ENCODE results near the gene SF3B6.
"Not testable (repeated sequence)": the region's sequence is repeated elsewhere in the genome, so short reads cannot be mapped to it uniquely, and the experiment has no call there.

SF3B6 gene

GRCh38 chr2:24105816-24106215 lies 29.7 kb upstream of the SF3B6 start:
- Mint-ChIP-seq H3K4me3 (no peak overlapping the region), H3K27ac (no peak overlapping the region)

DNA sequence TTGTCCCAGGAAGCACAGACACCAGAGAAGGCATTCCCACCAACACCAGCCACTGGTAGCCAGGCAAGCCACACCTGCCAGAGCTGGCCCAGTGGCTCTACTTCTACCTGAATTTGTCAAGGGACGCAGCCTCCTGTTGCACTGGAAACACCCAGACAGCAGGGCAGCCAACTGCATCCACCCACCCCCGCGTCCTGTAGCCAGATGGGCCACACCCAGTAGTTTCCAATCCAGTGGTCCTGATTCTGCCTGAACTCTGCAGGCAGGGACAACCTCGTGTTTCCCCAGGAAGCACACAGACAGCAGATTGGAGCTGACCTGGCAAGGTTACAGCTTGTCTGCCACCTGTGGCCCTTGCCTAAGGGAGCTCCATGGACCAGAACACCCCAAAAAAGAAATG lies 28.8 kb upstream of the SF3B6 start:
- peak; percentile 48 for ATAC-seq
- Mint-ChIP-seq H3K36me3 (peaks cover 33% of the 10 kb centered on the region), H3K4me3 (no peak overlapping the region), H3K27me3 (no peaks in the 10 kb centered on the region), H3K9me3 (peaks cover 14% of the 10 kb centered on the region), H3K27ac (peak overlapping the region; percentile 17), H3K4me1 (peaks cover 18% of the 10 kb centered on the region)

More at GRCh38 chr2:24105816-24106215, 29.7 kb upstream of the SF3B6 start:
- H3K36me3 Mint-ChIP-seq: peaks cover 27% of the 10 kb centered on the region
- no peak for ATAC-seq
- H3K4me1 Mint-ChIP-seq: peaks cover 18% of the 10 kb centered on the region
- peaks cover 13% of the 10 kb centered on the region for H3K9me3 Mint-ChIP-seq
- H3K27me3 Mint-ChIP-seq: no peaks in the 10 kb centered on the region

- H3K27ac Mint-ChIP-seq: peak overlapping the region; percentile 17
- H3K9me3 Mint-ChIP-seq: peaks cover 14% of the 10 kb centered on the region
- H3K4me1 Mint-ChIP-seq: peaks cover 18% of the 10 kb centered on the region
- H3K4me3 Mint-ChIP-seq: no peak overlapping the region
- ATAC-seq: no peak
- no peaks in the 10 kb centered on the region for H3K27me3 Mint-ChIP-seq
- peaks cover 39% of the 10 kb centered on the region for H3K36me3 Mint-ChIP-seq
These were observed 28.1 kb upstream of the SF3B6 start for GRCh38 chr2:24104110-24104650.

GRCh38 chr2:24102677-24103076 lies 26.6 kb upstream of the SF3B6 start:
- Mint-ChIP-seq H3K4me3 (no peak overlapping the region), H3K9me3 (peaks cover 13% of the 10 kb centered on the region), H3K27me3 (no peaks in the 10 kb centered on the region), H3K4me1 (peaks cover 18% of the 10 kb centered on the region), H3K36me3 (peaks cover 47% of the 10 kb centered on the region), H3K27ac (no peak overlapping the region)
- no peak for ATAC-seq

DNA sequence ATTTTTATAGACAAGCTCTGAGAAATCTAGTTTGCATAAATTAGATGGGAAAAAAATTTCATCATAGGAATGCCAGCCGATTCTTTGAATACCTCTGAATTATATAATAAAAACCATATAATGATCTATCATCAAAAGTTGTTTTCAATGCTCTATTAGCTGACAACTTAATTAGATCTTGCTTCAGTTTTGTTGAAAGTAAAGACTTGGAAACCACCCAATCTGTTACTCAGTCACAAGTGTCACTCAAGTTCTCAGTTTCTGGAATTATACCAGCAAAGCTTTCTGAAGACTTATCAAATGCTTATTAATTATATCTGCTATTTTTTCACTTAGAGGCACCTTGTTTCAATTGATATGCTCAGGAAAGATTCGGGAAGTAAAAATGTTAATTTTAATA lies 25.9 kb upstream of the SF3B6 start:
- H3K4me3 Mint-ChIP-seq: no peak overlapping the region

DNA sequence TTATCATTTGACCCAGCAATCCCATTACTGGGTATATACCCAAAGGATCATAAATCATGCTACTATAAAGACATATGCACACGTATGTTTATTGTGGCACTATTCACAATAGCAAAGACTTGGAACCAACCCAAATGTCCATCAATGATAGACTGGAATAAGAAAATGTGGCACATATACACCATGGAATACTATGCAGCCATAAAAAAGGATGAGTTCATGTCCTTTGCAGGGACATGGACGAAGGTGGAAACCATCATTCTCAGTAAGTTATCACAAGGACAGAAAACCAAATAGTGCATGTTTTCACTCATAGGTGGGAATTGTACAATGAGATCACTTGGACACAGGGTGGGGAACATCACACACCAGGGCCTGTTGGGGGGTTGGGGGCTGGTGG lies 24.6 kb upstream of the SF3B6 start:
- H3K36me3 Mint-ChIP-seq: peaks cover 49% of the 10 kb centered on the region

More for the DNA sequence above, 25.9 kb upstream of the SF3B6 start:
- peaks cover 18% of the 10 kb centered on the region for H3K4me1 Mint-ChIP-seq
- no peak for ATAC-seq
- H3K36me3 Mint-ChIP-seq: peaks cover 44% of the 10 kb centered on the region
- H3K27me3 Mint-ChIP-seq: no peaks in the 10 kb centered on the region
- H3K9me3 Mint-ChIP-seq: peaks cover 9% of the 10 kb centered on the region
- no peak overlapping the region for H3K27ac Mint-ChIP-seq

GRCh38 chr2:24095171-24095677 lies 19.1 kb upstream of the SF3B6 start:
- not testable (repeated sequence) for ATAC-seq, H3K4me3 Mint-ChIP-seq, H3K27ac Mint-ChIP-seq, H3K9me3 Mint-ChIP-seq, H3K4me1 Mint-ChIP-seq, H3K27me3 Mint-ChIP-seq
- H3K36me3 Mint-ChIP-seq: peaks cover 51% of the 10 kb centered on the region

More for the DNA sequence above, 24.6 kb upstream of the SF3B6 start:
- not testable (repeated sequence) for H3K9me3 Mint-ChIP-seq, H3K27ac Mint-ChIP-seq, H3K27me3 Mint-ChIP-seq, H3K4me3 Mint-ChIP-seq, ATAC-seq
- H3K4me1 Mint-ChIP-seq: peaks cover 18% of the 10 kb centered on the region

DNA sequence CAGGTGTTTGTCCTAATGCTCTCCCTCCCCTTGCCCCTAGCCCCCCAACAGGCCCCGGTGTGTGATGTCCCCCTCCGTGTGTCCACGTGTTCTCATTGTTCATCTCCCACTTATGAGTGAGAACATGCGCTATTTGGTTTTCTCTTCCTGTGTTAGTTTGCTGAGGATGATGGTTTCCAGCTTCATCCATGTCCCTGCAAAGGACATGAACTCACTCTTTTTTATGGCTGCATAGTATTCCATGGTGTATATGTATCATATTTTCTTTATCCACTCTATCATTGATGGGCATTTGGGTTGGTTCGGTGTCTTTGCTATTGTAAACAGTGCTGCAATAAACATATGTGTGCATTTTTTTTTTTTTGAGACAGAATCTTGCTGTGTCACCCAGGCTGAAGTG lies 17.1 kb upstream of the SF3B6 start:
- H3K27me3 Mint-ChIP-seq, H3K27ac Mint-ChIP-seq, H3K4me3 Mint-ChIP-seq, H3K9me3 Mint-ChIP-seq, H3K4me1 Mint-ChIP-seq, ATAC-seq: not testable (repeated sequence)
- H3K36me3 Mint-ChIP-seq: peaks cover 48% of the 10 kb centered on the region

DNA sequence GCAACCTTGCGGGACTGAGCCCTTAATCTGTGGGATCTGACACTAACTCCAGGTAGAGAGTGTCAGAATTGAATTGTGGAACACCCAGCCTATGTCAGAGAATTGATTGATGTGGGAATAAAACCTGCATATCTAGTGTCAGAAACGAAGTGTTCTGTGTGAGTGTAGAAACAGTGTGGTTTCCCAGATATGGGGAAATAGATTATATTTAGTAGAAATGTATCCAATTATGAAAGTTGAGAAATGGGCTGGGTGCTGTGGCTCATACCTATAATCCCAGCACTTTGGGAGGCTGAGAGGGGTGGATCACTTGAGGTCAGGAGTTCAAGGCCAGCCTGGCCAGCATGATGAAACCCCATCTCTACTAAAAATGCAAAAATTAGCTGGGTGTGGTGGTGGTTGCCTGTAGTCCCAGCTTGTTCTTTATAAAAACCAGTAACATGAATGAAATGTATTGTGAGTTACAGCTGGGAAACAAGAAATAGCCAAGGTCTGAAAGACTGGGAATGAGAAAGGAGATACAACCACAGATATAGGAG lies 12.8 kb upstream of the SF3B6 start:
- no peaks in the 10 kb centered on the region for H3K27me3 Mint-ChIP-seq
- peaks cover 20% of the 10 kb centered on the region for H3K36me3 Mint-ChIP-seq
- H3K27ac Mint-ChIP-seq: no peak overlapping the region
- H3K4me1 Mint-ChIP-seq: peaks cover 9% of the 10 kb centered on the region
- H3K4me3 Mint-ChIP-seq: no peak overlapping the region
- H3K9me3 Mint-ChIP-seq: peaks cover 3% of the 10 kb centered on the region
- no peak for ATAC-seq

GRCh38 chr2:24087032-24087431 lies 10.9 kb upstream of the SF3B6 start:
- no peak for ATAC-seq
- no peaks in the 10 kb centered on the region for H3K27me3 Mint-ChIP-seq
- H3K4me3 Mint-ChIP-seq: no peak overlapping the region
- H3K36me3 Mint-ChIP-seq: peaks cover 12% of the 10 kb centered on the region
- H3K9me3 Mint-ChIP-seq: no peaks in the 10 kb centered on the region
- H3K4me1 Mint-ChIP-seq: peaks cover 18% of the 10 kb centered on the region
- H3K27ac Mint-ChIP-seq: no peak overlapping the region

DNA sequence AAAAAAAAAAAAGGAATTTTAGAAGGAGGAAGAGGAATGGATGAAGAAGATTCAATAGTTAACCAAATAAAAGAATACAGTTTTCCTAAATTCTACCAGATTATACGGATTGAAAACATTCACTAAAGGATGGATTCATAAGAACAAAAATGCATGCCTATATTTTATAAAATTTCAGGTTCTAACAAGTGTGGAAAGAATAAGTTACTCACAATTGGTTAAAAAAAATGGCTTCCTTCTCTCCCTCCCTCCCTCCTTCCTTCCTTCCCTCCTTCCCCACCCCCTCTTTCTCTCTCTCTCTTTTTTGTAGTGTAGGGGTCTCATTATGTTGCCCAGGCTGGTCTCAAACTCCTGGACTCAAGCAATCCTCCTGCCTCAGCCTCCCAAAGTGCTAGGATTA lies 10.1 kb upstream of the SF3B6 start:
- Mint-ChIP-seq H3K27me3 (no peaks in the 10 kb centered on the region), H3K36me3 (peaks cover 19% of the 10 kb centered on the region), H3K27ac (no peak overlapping the region), H3K4me3 (no peak overlapping the region), H3K4me1 (peaks cover 18% of the 10 kb centered on the region), H3K9me3 (no peaks in the 10 kb centered on the region)
- ATAC-seq: no peak

DNA sequence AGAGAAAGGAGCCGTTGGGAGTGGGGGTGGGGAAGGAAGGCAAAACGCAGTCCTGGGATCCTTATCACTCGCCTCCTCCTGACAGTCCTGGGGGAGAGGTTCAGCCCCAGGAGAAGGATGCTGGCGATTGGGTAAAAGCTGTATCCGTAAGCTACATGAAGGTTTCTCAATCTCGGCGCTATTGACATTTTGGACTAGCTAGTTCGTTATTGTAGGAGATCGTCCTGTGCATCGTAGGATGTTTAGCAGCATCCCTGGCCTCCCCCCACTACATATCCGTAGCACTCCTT lies 9.0 kb upstream of the SF3B6 start:
- Mint-ChIP-seq H3K4me3 (peak overlapping the region; percentile 97), H3K27ac (no peak overlapping the region), H3K4me1 (peaks cover 18% of the 10 kb centered on the region), H3K36me3 (peaks cover 21% of the 10 kb centered on the region), H3K27me3 (no peaks in the 10 kb centered on the region), H3K9me3 (no peaks in the 10 kb centered on the region)
- no peak for ATAC-seq

DNA sequence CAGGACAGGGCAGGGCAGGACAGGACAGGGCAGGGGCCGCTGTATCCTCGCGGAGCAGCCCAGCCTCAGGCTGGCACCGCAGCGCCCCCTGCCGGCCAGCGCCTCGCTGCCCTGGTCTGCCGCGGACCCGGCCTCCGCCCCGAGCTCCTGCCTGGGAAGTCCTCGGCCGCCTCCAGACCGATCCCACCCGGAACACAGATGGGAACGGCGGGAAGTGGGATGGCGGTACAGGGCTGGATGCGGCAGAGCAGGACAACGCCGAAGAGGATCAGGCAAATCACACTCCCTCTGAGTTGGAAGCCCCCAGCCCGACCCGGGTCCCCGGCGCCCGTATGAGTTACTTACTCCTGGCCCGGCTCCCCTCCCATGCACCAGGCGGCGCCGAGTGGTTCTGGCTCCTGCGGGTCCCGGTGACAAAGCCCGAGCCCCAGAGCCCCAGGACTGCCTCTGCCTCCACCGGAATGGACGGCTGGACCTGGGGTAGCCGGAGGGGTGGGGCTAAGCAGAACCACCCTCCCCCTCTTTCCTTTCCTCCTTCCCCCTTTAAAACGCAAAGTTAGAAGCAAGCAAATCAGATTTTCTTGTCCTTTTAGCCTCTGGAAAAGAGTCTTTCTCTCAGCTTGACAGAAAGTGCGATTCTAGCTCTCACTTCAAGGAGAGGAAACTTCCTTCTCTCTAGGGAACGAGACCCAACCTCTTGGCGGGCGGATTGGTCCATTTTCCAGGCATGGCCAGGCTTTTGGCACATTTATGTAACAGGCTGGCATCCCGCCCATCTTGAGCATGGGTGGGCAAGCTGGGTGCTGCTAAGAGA lies 8.5 kb upstream of the SF3B6 start, which contains the start of gene TP53I3:
Gene TP53I3, minus strand, starts transcription at position 449 of the 814 bp plus-strand sequence. CDS start 508 bp downstream, outside the sequence.
- Mint-ChIP-seq H3K4me1 (peaks cover 18% of the 10 kb centered on the region), H3K9me3 (no peaks in the 10 kb centered on the region), H3K4me3 (peak within 1 kb of the TSS; percentile 97), H3K27ac (peak within 1 kb of the TSS; percentile 86), H3K27me3 (no peaks in the 10 kb centered on the region), H3K36me3 (peaks cover 21% of the 10 kb centered on the region)
- ATAC-seq: peak; percentile 96

DNA sequence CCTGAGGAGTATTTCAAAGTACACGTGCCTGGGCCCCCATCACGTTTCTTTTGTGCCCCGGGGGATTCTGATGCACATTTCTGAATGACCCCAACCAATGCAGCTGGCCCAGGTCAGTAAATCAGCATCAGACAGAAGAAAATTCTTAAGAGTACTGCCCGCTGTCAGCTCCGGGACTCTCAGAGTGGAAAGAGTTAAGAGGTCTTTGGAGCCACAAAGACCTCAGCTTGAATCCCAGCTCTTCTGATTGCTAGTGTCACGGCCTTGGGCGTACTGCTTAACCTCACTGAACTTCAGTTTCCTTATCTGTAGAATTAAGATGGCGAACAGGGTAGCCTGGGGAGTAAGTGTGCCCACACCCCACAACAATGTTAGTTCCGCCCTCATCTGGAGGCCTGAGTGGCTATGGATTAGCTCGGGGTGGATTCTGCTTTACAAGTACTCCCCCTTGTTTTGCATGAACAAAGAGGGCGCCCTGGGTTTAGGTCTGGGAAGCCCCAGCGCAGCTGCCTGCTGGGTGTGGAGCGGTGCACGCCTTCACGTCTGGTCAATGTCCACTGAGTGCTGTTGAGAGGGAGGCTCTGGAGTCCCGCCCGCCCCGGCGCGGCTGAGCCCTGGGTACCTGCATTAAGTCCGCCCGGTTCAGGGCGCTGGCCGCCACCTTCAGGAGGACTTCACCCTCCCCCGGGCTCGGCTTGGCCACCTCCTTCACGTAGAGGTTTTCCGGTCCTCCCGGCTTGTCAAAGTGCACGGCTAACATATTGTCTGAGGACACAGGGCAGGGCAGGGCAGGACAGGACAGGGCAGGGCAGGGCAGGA lies 7.7 kb upstream of the SF3B6 start:
- no peaks in the 10 kb centered on the region for H3K27me3 Mint-ChIP-seq
- H3K27ac Mint-ChIP-seq: peak overlapping the region; percentile 86
- peaks cover 18% of the 10 kb centered on the region for H3K36me3 Mint-ChIP-seq
- peak; percentile 89 for ATAC-seq
- peak overlapping the region; percentile 97 for H3K4me3 Mint-ChIP-seq
- H3K9me3 Mint-ChIP-seq: no peaks in the 10 kb centered on the region
- H3K4me1 Mint-ChIP-seq: peaks cover 18% of the 10 kb centered on the region

Data from stimulated activated memory B cell treated with anti-CD40 and anti-IgM and Interleukin-4, amounts not matched to agents 10 μg/mL and 1 μg/mL and 100 μg/mL, for 72 hours (primary cell).